Measurements from ENCODE around the gene IL31RA. TPM values are rescaled to one million over a fixed set of nuclear protein-coding genes. Genes with fewer than 3 reads are reported as not detected.

IL31RA gene
- total and polyA plus RNA-seq, 2 experiments from 2014 or later = not detected

GRCh38 chr5:55899344-55899743 is 48.2 kb downstream of the IL31RA start:
- Mint-ChIP-seq H3K36me3 (ENCODE audit: low read depth) (no peaks in the 10 kb centered on the region; the same call in 2 of the 3 replicates), H3K27ac (no peak overlapping the region), H3K4me3 (no peak overlapping the region), H3K4me1 (no peaks in the 10 kb centered on the region), H3K9me3 (no peaks in the 10 kb centered on the region), H3K27me3 (ENCODE audit: insufficient read depth, low read depth, poor library complexity) (peaks cover 4% of the 10 kb centered on the region)
- no peak for DNase-seq (ENCODE audit: low spot score)
- H3K9me2 ChIP-seq (ENCODE audit: insufficient read depth) = peaks cover 10% of the 10 kb centered on the region
- H3K36me3 ChIP-seq (ENCODE audit: insufficient read depth) = no peaks in the 10 kb centered on the region
- TF ChIP-seq ZNF331 (CRISPR knock-in tag; IDR thresholded peaks at IDR 0.05; ENCODE audit: low read depth) (no peak), POLR2AphosphoS5 (IDR thresholded peaks at IDR 0.05; ENCODE audit: low read depth) (no peak), ZNF462 (CRISPR knock-in tag; IDR thresholded peaks at IDR 0.05) (no peak), REST (IDR thresholded peaks at IDR 0.05; ENCODE audit: unreplicated experiment) (no peak), NANOG (IDR thresholded peaks at IDR 0.05; ENCODE audit: borderline replicate concordance) (no peak), JUNB (IDR thresholded peaks at IDR 0.05; ENCODE audit: unreplicated experiment) (no peak), EZH2phosphoT487 (IDR thresholded peaks at IDR 0.05; ENCODE audit: unreplicated experiment) (no peak), EZH2 (IDR thresholded peaks at IDR 0.05; ENCODE audit: low read depth, unreplicated experiment) (no peak), ETS1 (IDR thresholded peaks at IDR 0.05) (no peak), ZNF114 (CRISPR knock-in tag; IDR thresholded peaks at IDR 0.05) (no peak)
- no peak overlapping the region for H3K27ac ChIP-seq (ENCODE audit: low read depth)
- H3K4me2 ChIP-seq = no peak overlapping the region
- no peaks in the 10 kb centered on the region for H3F3A ChIP-seq (replicated peaks; ENCODE audit: low read depth)
- no peaks in the 10 kb centered on the region for H3K27me3 ChIP-seq (ENCODE audit: insufficient read depth)
- H2AFZ ChIP-seq = no peak overlapping the region
- ATAC-seq = no peak
- H3K4me1 ChIP-seq (ENCODE audit: insufficient read depth) = no peaks in the 10 kb centered on the region
- H4K20me1 ChIP-seq (replicated peaks; ENCODE audit: insufficient read depth) = no peaks in the 10 kb centered on the region
- H3K4me3 ChIP-seq = no peak overlapping the region
- no peaks in the 10 kb centered on the region for H3K79me2 ChIP-seq (replicated peaks; ENCODE audit: insufficient read depth)
